GM23338 (cell line): ENCODE measurements around the gene USP16. TPM values are rescaled to one million over a fixed set of nuclear protein-coding genes. Genes with fewer than 3 reads are reported as not detected.

ENCODE experiments used
- ATAC-seq: fragments of 200-7000 bp; cut with Tn5 transposase; 3 replicates; pipeline ENCODE4 v1.9.1; 2020
- DNase-seq: peaks from one replicate; pipeline ENCODE4 v3.0.0-alpha.2; 2015; ENCODE audit warnings: low spot score
- H2AFZ ChIP-seq: fragments of 200-600 bp; sonication (generic); 2 replicates; pipeline ENCODE4 v1.8.0; 2016; ENCODE audit warnings: antibody characterized with exemption, mild to moderate bottlenecking, moderate library complexity
- H3F3A ChIP-seq: fragments of 200-600 bp; sonication (generic); replicated peaks from 2 replicates; pipeline ENCODE4 v1.8.0; 2017; ENCODE audit warnings: antibody characterized with exemption, mixed run types, low read depth
- H3K27ac ChIP-seq: fragments of 200-600 bp; sonication (generic); 2 replicates; pipeline ENCODE4 v1.6.1; 2016; ENCODE audit warnings: low read depth
- H3K27me3 ChIP-seq: fragments of 200-600 bp; sonication (generic); 2 replicates; pipeline ENCODE4 v1.8.0; 2016; ENCODE audit warnings: mild to moderate bottlenecking, mixed run types, moderate library complexity; ENCODE audit not compliant: insufficient read depth
- H3K36me3 ChIP-seq: fragments of 200-600 bp; sonication (generic); 2 replicates; pipeline ENCODE4 v1.8.0; 2016; ENCODE audit warnings: mild to moderate bottlenecking; ENCODE audit not compliant: insufficient read depth
- H3K4me1 ChIP-seq: fragments of 200-600 bp; sonication (generic); 2 replicates; pipeline ENCODE4 v1.8.0; 2016; ENCODE audit warnings: mild to moderate bottlenecking, moderate library complexity; ENCODE audit not compliant: insufficient read depth
- H3K4me2 ChIP-seq: fragments of 200-600 bp; sonication (generic); 2 replicates; pipeline ENCODE4 v1.7.1; 2017; ENCODE audit warnings: mixed run types
- H3K4me3 ChIP-seq: fragments of 200-600 bp; sonication (generic); 2 replicates; pipeline ENCODE4 v1.6.1; 2016; ENCODE audit warnings: mixed run types
- H3K79me2 ChIP-seq: fragments of 200-600 bp; sonication (generic); replicated peaks from 2 replicates; pipeline ENCODE4 v1.8.0; 2017; ENCODE audit warnings: mild to moderate bottlenecking; ENCODE audit not compliant: insufficient read depth
- H3K9me2 ChIP-seq: fragments of 200-600 bp; sonication (generic); 2 replicates; pipeline ENCODE4 v1.8.0; 2017; ENCODE audit not compliant: insufficient read depth
- H4K20me1 ChIP-seq: fragments of 200-600 bp; sonication (generic); replicated peaks from 2 replicates; pipeline ENCODE4 v1.8.0; 2017; ENCODE audit warnings: mild to moderate bottlenecking; ENCODE audit not compliant: insufficient read depth
- H3K27ac Mint-ChIP-seq: 2 replicates; pipeline ENCODE4 v1.8.0; 2020; ENCODE audit warnings: inconsistent platforms, mild to moderate bottlenecking, moderate library complexity, mixed read lengths
- H3K27me3 Mint-ChIP-seq: 3 replicates; pipeline ENCODE4 v1.8.0; 2022; ENCODE audit warnings: low read depth, mild to moderate bottlenecking, moderate library complexity, mixed read lengths, inconsistent platforms; ENCODE audit not compliant: insufficient read depth, poor library complexity
- H3K36me3 Mint-ChIP-seq: 3 replicates; pipeline ENCODE4 v1.8.0; 2021; ENCODE audit warnings: low read depth, mild to moderate bottlenecking, inconsistent platforms, moderate library complexity, mixed read lengths
- H3K4me1 Mint-ChIP-seq: 3 replicates; pipeline ENCODE4 v1.8.0; 2020; ENCODE audit warnings: mild to moderate bottlenecking, inconsistent platforms, mixed read lengths
- H3K4me3 Mint-ChIP-seq: 3 replicates; pipeline ENCODE4 v1.8.0; 2021; ENCODE audit warnings: moderate library complexity, mild to moderate bottlenecking, inconsistent platforms, mixed read lengths
- H3K9me3 Mint-ChIP-seq: 3 replicates; pipeline ENCODE4 v1.8.0; 2020; ENCODE audit warnings: moderate library complexity, mild to moderate bottlenecking, inconsistent platforms, mixed read lengths
- CREB1 ChIP-seq: fragments of 250-450 bp; sonication (Bioruptor Pico); IDR thresholded peaks from 2 replicates; pipeline ENCODE4 v1.5.0; 2020; ENCODE audit warnings: low read depth, mild to moderate bottlenecking, moderate library complexity
- CTCF ChIP-seq, 2 experiments: fragments of 200-600 bp in 1 of 2; sonication (generic) in 1 of 2; conservative IDR thresholded peaks; 2 replicates each; pipeline versions ENCODE4 v1.5.1 to v1.6.1; 2016 to 2017; ENCODE audit warnings: antibody characterized with exemption in 2 of 2, low read depth in 2 of 2, mild to moderate bottlenecking in 2 of 2, moderate library complexity in 1 of 2
- ETS1 ChIP-seq: IDR thresholded peaks from 2 replicates; pipeline ENCODE4 v1.6.1; 2016; ENCODE audit warnings: antibody characterized with exemption
- EZH2 ChIP-seq: fragments of 200-600 bp; sonication (generic); IDR thresholded peaks from one replicate; pipeline ENCODE4 v1.8.0; 2017; ENCODE audit warnings: antibody characterized with exemption, mild to moderate bottlenecking, low read depth; ENCODE audit not compliant: unreplicated experiment
- EZH2phosphoT487 ChIP-seq: fragments of 200-600 bp; sonication (generic); IDR thresholded peaks from one replicate; pipeline ENCODE4 v1.8.1; 2018; ENCODE audit warnings: antibody characterized with exemption; ENCODE audit not compliant: unreplicated experiment
- JUNB ChIP-seq: IDR thresholded peaks from one replicate; pipeline ENCODE4 v1.6.1; 2016; ENCODE audit warnings: antibody characterized with exemption; ENCODE audit not compliant: unreplicated experiment
- NANOG ChIP-seq: IDR thresholded peaks from 2 replicates; pipeline ENCODE4 v1.6.1; 2016; ENCODE audit warnings: antibody characterized with exemption, borderline replicate concordance
- POLR2AphosphoS5 ChIP-seq: IDR thresholded peaks from 2 replicates; pipeline ENCODE4 v1.6.1; 2016; ENCODE audit warnings: antibody characterized with exemption, low read depth
- REST ChIP-seq: IDR thresholded peaks from one replicate; pipeline ENCODE4 v1.6.1; 2018; ENCODE audit warnings: antibody characterized with exemption; ENCODE audit not compliant: unreplicated experiment
- STAT1 ChIP-seq: IDR thresholded peaks from one replicate; pipeline ENCODE4 v1.6.1; 2016; ENCODE audit warnings: antibody characterized with exemption; ENCODE audit not compliant: unreplicated experiment
- ZNF114 ChIP-seq: fragments of 250-450 bp; sonication (Bioruptor Pico); IDR thresholded peaks from 2 replicates; pipeline ENCODE4 v1.5.0; 2020; ENCODE audit warnings: mild to moderate bottlenecking, moderate library complexity
- ZNF331 ChIP-seq: fragments of 250-450 bp; sonication (Bioruptor Pico); IDR thresholded peaks from 2 replicates; pipeline ENCODE4 v1.5.0; 2020; ENCODE audit warnings: low read depth, mild to moderate bottlenecking, moderate library complexity
- ZNF462 ChIP-seq: fragments of 250-450 bp; sonication (Bioruptor Pico); IDR thresholded peaks from 2 replicates; pipeline ENCODE4 v1.5.0; 2020; ENCODE audit warnings: mild to moderate bottlenecking, moderate library complexity
- polyA plus RNA-seq: library from polyadenylated mRNA; unstranded; fragments of >200 nt; fragmentation: Nextera tagmentation; extraction: Ambion mirVana; gene quantifications from 2 replicates; pipeline ENCODE4 v1.2.1, GENCODE V29; 2016
- total RNA-seq: library from RNA; depleted of rRNA; stranded (reverse); fragments of >200 nt; shearing (Covaris generic); gene quantifications from 2 replicates; pipeline ENCODE4 v1.2.3, GENCODE V29; 2014

The USP16 gene
- total and polyA plus RNA-seq, 2 experiments from 2014 or later: 19.7 to 70.4 TPM

GRCh38 chr21:29102791-29103257, 78.4 kb downstream of the USP16 start:
- H3K9me2 ChIP-seq: no peaks in the 10 kb centered on the region
- H3K4me2 ChIP-seq: no peak overlapping the region
- no peak overlapping the region for H2AFZ ChIP-seq
- H3F3A ChIP-seq: no peaks in the 10 kb centered on the region
- Mint-ChIP-seq H3K27me3 (no peaks in the 10 kb centered on the region), H3K27ac (no peak overlapping the region), H3K4me1 (no peaks in the 10 kb centered on the region; the same call in 2 of the 3 replicates), H3K9me3 (no peaks in the 10 kb centered on the region), H3K4me3 (no peak overlapping the region), H3K36me3 (no peaks in the 10 kb centered on the region)
- no peaks in the 10 kb centered on the region for H3K36me3 ChIP-seq
- no peak for ATAC-seq
- H3K27ac ChIP-seq: no peak overlapping the region
- no peaks in the 10 kb centered on the region for H4K20me1 ChIP-seq
- H3K4me3 ChIP-seq: no peak overlapping the region
- DNase-seq: no peak
- H3K4me1 ChIP-seq: no peaks in the 10 kb centered on the region
- no peaks in the 10 kb centered on the region for H3K27me3 ChIP-seq
- TF ChIP-seq EZH2: no peak
- TF ChIP-seq JUNB: no peak
- no peak for TF ChIP-seq CREB1 (CRISPR knock-in tag)
- TF ChIP-seq ZNF331 (CRISPR knock-in tag): no peak
- TF ChIP-seq NANOG: no peak
- no peak for TF ChIP-seq STAT1
- TF ChIP-seq ETS1: no peak
- TF ChIP-seq ZNF114 (CRISPR knock-in tag): no peak
- no peak for TF ChIP-seq POLR2AphosphoS5
- no peak for TF ChIP-seq REST
- no peak for TF ChIP-seq ZNF462
- no peak for TF ChIP-seq EZH2phosphoT487
- TF ChIP-seq CTCF (conservative IDR thresholded peaks at IDR 0.05; ENCODE audit: low read depth in 2 of 2): no peak
- H3K79me2 ChIP-seq: no peaks in the 10 kb centered on the region
